ENCODE data around the gene IL17C.

The IL17C gene

DNA sequence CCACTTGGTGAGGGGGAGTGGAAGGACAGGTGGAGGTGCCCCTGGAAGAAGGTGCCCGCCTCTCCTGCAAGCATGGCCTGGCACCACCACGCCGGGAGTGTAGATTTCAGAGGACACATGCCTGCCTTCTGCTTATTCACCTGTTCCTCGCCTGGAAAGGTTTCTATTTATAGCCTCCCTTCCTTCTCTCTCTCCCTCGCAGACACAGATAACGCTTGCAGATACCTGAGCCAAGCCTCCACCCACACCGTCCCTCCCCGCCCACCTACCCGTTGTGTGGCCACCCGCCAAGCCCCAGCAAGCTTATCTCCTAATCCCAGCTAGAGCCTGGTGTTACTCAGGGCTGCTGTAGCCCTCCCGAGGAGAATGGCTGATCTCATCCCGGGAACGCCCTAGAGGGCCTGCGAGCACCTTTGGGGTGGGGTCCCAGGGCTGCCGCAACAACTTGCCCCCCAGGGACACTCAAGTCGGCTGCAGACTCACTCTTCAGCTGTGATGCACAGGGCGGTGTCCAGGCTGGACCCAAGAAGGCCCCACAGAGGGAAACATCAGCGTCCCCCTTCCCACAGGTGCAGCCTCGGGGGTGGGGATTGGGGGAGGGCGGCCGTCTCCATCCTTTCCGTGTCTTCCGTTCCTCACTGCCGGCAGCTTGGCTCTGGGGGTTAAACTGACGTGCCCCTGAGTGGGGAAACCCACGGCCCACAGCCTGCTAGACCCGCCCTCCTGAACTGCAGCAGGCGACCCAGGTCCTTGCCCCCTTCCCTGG, 49.8 kb downstream of the IL17C start:
- no peak for TF ChIP-seq CTCF (IDR thresholded peaks at IDR 0.05)
